HL-60 (cell line): ENCODE data around the gene KCNK17.

Source experiments
- CTCF ChIP-seq: IDR thresholded peaks from one replicate; pipeline ENCODE4 v1.5.1; 2011; ENCODE audit warnings: low read length, control low read depth, inconsistent platforms; ENCODE audit not compliant: insufficient read depth
- GABPA ChIP-seq: IDR thresholded peaks from 2 replicates; pipeline ENCODE4 v1.6.1; 2012; ENCODE audit warnings: low read depth
- POLR2AphosphoS5 ChIP-seq: IDR thresholded peaks from 2 replicates; pipeline ENCODE4 v1.6.1; 2012; ENCODE audit warnings: low read depth
- REST ChIP-seq: IDR thresholded peaks from 2 replicates; pipeline ENCODE4 v1.6.1; 2012; ENCODE audit warnings: low read depth; ENCODE audit not compliant: insufficient replicate concordance

GRCh38 chr6:39343396-39343870 is 29.2 kb upstream of the KCNK17 start:
- TF ChIP-seq CTCF, result no peak
- no peak for TF ChIP-seq GABPA
- TF ChIP-seq POLR2AphosphoS5, result no peak
- no peak for TF ChIP-seq REST
